ENCODE results near the gene MZB1.

GRCh38 chr5:139393497-139394122, 3.9 kb upstream of the MZB1 start:
- TF ChIP-seq CTCF (IDR thresholded peaks at IDR 0.05): no peak
- no peak for TF ChIP-seq POLR2A (IDR thresholded peaks at IDR 0.05)
- TF ChIP-seq POLR2AphosphoS5 (IDR thresholded peaks at IDR 0.05): no peak
